HG03575 (cell line): Measurements from ENCODE around the gene PTPRN2.
"Not testable (repeated sequence)": the region's sequence is repeated elsewhere in the genome, so short reads cannot be mapped to it uniquely, and the experiment has no call there.

ENCODE experiments used
- ATAC-seq: cut with Tn5 transposase; IDR thresholded peaks from one replicate; pipeline ENCODE4 v1.9.1; 2021; ENCODE audit not compliant: unreplicated experiment, insufficient number of reproducible peaks, low FRiP score; ENCODE audit errors: extremely low read depth

Gene PTPRN2

GRCh38 chr7:157923903-157924630 is 663.6 kb downstream of the PTPRN2 start:
- ATAC-seq, result no peak

DNA sequence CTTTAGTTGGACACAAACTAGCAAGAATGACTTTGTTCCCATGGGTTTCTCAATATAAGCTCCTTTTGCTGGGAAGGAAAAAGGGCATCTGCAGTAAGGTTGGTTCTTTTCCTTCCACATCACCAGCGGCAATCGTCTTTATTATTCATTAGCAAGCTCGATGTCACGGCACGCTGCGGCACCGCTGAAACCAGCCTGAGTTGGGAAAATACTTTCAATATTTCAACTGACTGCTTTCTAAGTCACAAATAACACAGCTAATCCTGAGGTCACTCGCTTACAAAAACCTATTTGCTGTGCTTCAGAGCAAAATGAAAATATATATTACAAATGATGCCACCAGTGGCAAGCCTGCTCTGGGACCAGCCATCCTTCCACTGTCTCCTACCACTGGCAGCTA is 665.0 kb downstream of the PTPRN2 start:
- no peak for ATAC-seq

DNA sequence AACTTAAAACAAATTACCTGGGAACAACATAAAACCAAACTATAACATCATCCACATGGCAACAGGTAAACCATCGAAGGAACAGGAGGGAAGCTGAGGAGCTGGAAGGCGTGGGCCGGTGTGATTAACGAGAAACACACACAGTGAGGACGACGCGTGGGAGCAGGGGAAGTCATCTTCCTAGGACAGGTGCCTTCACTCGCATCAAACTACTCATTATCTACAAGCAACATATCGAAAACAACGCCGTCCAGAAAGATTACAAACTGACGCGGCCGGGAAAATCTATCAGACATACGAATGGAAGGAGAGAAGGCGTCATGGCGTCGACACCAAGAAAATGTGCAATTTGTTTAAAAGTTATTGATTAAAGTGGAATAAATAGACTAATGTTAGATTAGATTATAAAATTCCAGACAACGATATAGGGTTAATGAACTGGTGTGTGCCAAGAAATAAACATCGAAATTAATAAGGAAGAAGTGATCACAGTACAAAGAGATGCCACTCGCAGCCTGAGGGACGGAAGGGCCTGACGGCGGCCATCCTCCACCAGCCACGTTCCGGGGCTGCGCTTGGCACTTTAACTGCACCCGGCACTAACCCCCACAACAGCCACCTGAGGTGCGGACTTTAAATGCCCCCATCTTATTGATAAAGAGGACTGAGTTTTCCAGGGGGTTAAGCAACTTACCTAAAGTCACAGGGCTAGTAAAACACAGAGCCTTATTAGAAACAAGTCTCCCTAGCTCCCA is 669.1 kb downstream of the PTPRN2 start:
- ATAC-seq, result no peak

- ATAC-seq, result no peak
Observed at GRCh38 chr7:157916946-157917640, 670.5 kb downstream of the PTPRN2 start.

DNA sequence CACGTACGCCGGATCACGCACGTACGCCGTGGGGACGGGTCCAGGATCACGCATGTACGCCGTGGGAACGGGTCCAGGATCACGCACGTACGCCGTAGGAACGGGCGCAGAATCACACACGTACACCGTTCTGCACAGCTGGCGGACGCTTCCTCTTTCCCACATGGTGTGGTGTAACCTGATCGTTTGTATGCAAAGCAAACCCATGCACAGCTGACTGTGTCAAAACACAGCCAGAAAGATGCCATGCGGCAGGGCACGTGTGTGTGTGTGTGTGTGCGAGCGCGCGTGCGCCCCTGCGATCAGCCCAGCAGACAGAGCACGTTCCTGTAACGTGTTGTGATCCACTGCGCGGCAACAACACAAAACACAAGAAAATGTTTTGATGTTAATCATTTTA is 677.2 kb downstream of the PTPRN2 start:
- no peak for ATAC-seq

- not testable (repeated sequence) for ATAC-seq
Observed at GRCh38 chr7:157910045-157910444, 677.6 kb downstream of the PTPRN2 start.

DNA sequence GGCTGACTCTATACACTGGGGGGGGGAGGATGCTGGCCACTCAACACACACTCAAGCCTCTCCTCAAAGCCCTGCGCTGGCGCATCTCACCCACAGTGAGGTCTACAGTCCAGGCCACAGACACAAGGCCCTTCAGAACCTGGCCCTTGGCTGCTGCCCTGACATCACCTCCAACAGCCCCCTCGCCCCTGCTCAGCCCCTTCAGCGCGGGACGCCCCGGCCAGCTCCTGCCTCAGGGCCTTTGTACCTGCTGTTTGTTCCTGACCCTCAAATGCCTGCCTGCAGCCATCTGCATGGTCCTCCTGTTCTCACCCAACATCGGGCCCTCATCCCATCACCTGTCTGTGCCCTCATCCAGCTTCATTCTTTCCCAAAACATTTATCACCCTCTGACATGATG is 678.3 kb downstream of the PTPRN2 start:
- no peak for ATAC-seq

GRCh38 chr7:157908006-157908782 is 679.4 kb downstream of the PTPRN2 start:
- ATAC-seq, result no peak

DNA sequence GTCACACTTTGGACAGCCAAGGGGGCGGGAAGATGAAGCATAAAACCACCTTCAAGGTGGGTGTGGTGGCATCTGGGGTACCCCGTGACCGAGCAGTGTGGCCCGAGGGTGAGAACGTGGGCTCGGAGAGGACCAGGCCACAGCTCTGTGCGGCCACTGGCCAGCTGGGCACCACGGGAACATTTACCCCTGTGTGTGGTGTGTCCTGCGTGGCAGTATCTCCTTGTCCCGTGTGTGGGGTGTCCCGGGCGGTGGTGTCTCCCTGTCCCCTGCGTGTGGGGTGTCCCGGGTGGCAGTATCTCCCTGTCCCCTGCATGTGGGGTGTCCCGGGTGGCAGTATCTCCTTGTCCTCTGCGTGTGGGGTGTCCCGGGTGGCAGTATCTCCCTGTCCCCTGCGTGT is 680.5 kb downstream of the PTPRN2 start:
- no peak for ATAC-seq

DNA sequence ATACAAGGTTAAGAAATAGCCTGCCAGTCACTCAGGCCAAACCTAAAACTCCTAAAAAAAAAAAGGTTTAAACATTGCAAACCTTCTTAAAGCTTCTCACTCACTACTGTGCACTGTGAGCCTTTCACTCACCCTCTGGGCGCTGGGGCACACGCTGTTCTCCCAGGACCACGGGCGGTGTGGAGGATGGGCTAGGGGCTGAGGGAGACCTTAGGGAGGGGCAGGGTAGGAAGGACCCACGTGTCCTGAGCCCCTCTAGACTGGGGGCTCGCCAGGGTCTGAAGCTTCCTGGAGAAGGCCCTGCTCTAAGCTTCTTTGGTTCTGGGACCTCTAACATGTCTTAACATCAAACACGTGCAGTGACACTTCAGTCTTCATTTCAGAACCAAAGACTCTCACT is 681.0 kb downstream of the PTPRN2 start:
- ATAC-seq, result no peak

DNA sequence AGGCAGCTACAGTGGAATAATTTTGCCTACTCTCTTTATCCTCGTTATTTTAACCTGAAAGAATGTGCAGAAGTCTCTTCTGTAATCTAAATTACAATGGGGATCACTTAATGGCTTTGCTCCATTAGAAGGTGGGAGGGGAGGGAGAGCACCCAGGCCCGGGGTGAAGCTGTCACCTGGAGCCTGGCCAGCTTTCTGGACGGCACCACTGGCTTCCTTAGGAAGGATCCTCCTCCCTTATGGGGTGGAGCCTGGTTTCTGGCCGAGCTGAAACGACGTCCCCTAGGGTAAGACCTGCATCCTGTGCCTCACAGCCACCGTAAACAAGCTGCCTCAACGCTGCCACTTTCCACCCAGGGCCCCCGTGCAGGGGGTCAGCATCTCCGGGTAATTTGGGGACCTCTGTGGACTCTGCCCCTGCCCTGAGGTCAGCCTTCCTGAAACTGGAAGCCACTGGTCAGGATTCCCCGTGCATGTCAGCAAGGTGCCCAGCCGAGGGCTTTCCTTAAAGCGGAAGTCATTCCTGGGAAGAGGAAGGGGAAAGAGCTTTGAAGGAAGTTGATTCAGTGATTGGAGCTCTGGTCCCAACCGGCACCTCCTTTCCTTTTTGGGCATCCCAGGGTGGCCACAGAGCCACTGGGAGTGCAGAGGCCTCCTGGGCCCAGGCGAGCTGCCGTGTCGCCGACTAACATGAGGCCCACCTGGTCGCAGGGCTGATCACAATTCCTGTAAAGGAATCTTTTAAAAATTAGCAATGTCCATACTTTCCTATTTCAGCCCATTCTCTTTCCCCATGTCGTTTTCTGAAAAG is 681.8 kb downstream of the PTPRN2 start:
- no peak for ATAC-seq

GRCh38 chr7:157904866-157905570 is 682.6 kb downstream of the PTPRN2 start:
- ATAC-seq, result no peak

DNA sequence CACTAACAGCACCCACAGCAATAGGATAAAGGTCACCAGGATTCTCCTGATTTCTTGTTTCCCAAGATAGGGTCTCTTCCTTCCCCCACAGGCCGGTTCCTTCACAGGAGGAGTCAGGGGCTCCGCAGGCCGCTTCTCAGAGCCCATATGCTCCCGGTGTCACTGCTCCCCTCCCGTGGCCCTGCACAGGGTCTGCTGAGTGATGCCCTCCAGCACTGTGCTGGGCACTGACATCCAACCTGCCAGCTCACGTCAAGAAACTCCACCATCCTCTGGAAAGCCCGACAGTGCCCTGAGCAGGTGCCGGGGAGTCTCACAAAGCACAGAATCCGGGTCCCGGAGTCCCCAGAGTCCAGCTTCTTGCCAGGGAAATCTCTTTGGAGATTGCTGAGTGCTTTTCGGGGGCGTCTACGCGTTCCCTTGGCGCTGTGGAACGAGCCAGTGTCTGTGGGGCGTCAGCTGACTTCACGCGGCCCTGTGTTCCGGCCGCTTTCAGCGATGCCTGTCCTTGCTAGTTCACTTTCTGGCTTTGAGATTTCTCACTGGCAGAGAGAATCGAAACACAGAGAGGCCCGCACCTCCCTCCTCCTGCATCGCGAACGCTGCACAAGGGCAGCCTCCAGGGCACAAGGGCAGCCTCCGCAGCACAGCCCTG is 683.3 kb downstream of the PTPRN2 start:
- ATAC-seq, result no peak

GRCh38 chr7:157903710-157904109 is 683.9 kb downstream of the PTPRN2 start:
- ATAC-seq, result no peak

- no peak for ATAC-seq
Observed at GRCh38 chr7:157903296-157903695, 684.3 kb downstream of the PTPRN2 start.

- not testable (repeated sequence) for ATAC-seq
Observed at GRCh38 chr7:157901816-157902610, 685.6 kb downstream of the PTPRN2 start.

GRCh38 chr7:157901166-157901565 is 686.5 kb downstream of the PTPRN2 start:
- no peak for ATAC-seq
